Panc1 (cell line): ENCODE results near the gene PLA2G5. TPM values are rescaled to one million over a fixed set of nuclear protein-coding genes. Genes with fewer than 3 reads are reported as not detected.

ENCODE experiments used
- ATAC-seq: fragments of 200-7000 bp; cut with Tn5 transposase; 2 replicates; pipeline ENCODE4 v1.9.1; 2020; ENCODE audit warnings: mild to moderate bottlenecking, moderate library complexity
- BruUV-seq: library from RNA; stranded (reverse); fragments of 400-500 nt; replicated peaks from 2 replicates; lab custom pipeline; 2021; lab: Mats Ljungman, UMichigan
- CTCF ChIA-PET: fragments of 300-600 bp; sonication (Branson Sonifier 250); formaldehyde crosslinking; loops from one replicate; lab custom pipeline; 2022; ENCODE audit warnings: antibody characterized with exemption; lab: Charles Lee
- POLR2A ChIA-PET: fragments of 300-600 bp; sonication (Branson Sonifier 250); formaldehyde crosslinking; loops from one replicate; lab custom pipeline; 2022; ENCODE audit warnings: antibody characterized with exemption; lab: Charles Lee
- DNase-seq: peaks from one replicate; pipeline ENCODE4 v3.0.0-alpha.2; 2010; ENCODE audit warnings: low read depth, low spot score
- H3K27ac ChIP-seq: 2 replicates; pipeline ENCODE4 v1.5.1; 2011; ENCODE audit warnings: mild to moderate bottlenecking, low read length, inconsistent platforms
- H3K27me3 ChIP-seq: fragments of 200-500 bp; sonication (Bioruptor generic); 2 replicates; pipeline ENCODE4 v1.6.0; 2014; ENCODE audit warnings: low read length, inconsistent platforms; ENCODE audit not compliant: control insufficient read depth, insufficient read depth
- H3K36me3 ChIP-seq: fragments of 200-500 bp; sonication (Bioruptor generic); 2 replicates; pipeline ENCODE4 v1.5.1; 2014; ENCODE audit warnings: inconsistent platforms, mild to moderate bottlenecking, low read length, moderate library complexity; ENCODE audit not compliant: control insufficient read depth, insufficient read depth
- H3K4me1 ChIP-seq: 2 replicates; pipeline ENCODE4 v1.5.1; 2011; ENCODE audit warnings: inconsistent platforms, mild to moderate bottlenecking, low read length, moderate library complexity; ENCODE audit not compliant: control insufficient read depth, insufficient read depth
- H3K4me3 ChIP-seq, 2 experiments: 2 replicates each; pipeline ENCODE4 v1.5.1; 2011 to 2012; ENCODE audit warnings: low read depth in 2 of 2, low read length in 2 of 2, mild to moderate bottlenecking in 2 of 2, inconsistent platforms in 1 of 2, moderate library complexity in 1 of 2
- H3K9me3 ChIP-seq: fragments of 200-500 bp; sonication (Bioruptor generic); 2 replicates; pipeline ENCODE4 v1.5.1; 2014; ENCODE audit warnings: low read depth, mild to moderate bottlenecking, inconsistent platforms, low read length, moderate library complexity; ENCODE audit not compliant: control insufficient read depth, insufficient read depth
- CTCF ChIP-seq: fragments of 450-650 bp; IDR thresholded peaks from 2 replicates; pipeline ENCODE4 v1.5.1; 2017; ENCODE audit warnings: mild to moderate bottlenecking
- POLR2AphosphoS5 ChIP-seq: IDR thresholded peaks from 2 replicates; pipeline ENCODE4 v1.6.1; 2012; ENCODE audit warnings: mild to moderate bottlenecking, low read depth, low read length, moderate library complexity
- REST ChIP-seq, 2 experiments: IDR thresholded peaks; 2 replicates each; pipeline ENCODE4 v1.6.1; 2011 to 2012; ENCODE audit warnings: low read depth in 2 of 2, control low read depth in 1 of 2, low read length in 1 of 2, mild to moderate bottlenecking in 1 of 2, moderate library complexity in 1 of 2; ENCODE audit not compliant: insufficient read depth in 1 of 2
- SIN3A ChIP-seq: IDR thresholded peaks from 2 replicates; pipeline ENCODE4 v1.6.1; 2012; ENCODE audit warnings: low read depth, mild to moderate bottlenecking, low read length, moderate library complexity, borderline replicate concordance; ENCODE audit not compliant: insufficient read depth
- TCF7L2 ChIP-seq: IDR thresholded peaks from 2 replicates; pipeline ENCODE4 v1.6.1; 2011; ENCODE audit warnings: mild to moderate bottlenecking, low read depth, low read length, inconsistent platforms
- in situ Hi-C: cut with HindIII; loops from 2 replicates; pipeline ENCODE4 v1.10.0; 2016; ENCODE audit warnings: low sequenced_read_pairs, low pct_unique_long_range_greater_than_20kb
- intact Hi-C: fragments of 100-400 bp; cut with micrococcal nuclease; formaldehyde crosslinking; loops from one replicate; pipeline ENCODE4 v1.10.0; 2022; ENCODE audit not compliant: unreplicated experiment
- total RNA-seq: library from RNA; stranded (reverse); gene quantifications from one replicate; pipeline ENCODE4 v1.2.1, GENCODE V29; 2021; ENCODE audit not compliant: unreplicated experiment

PLA2G5 gene
- total RNA-seq, 1 experiment from 2014 or later = not detected

- ChIA-PET CTCF (interaction anchor here (0.6 kb wide), 1 partner anchor 103 kb away, joined by 7 read pairs; no protein-coding TSS in a partner anchor), POLR2A (no interaction called here)
- DNase-seq (no peak), ATAC-seq (no peak)
- no peaks in the 10 kb centered on the region for H3K9me3 ChIP-seq
- intact Hi-C loops = no loop called here
- BruUV-seq = no TSS peak
- H3K4me1 ChIP-seq = no peaks in the 10 kb centered on the region
- TF ChIP-seq REST (IDR thresholded peaks at IDR 0.05; ENCODE audit: insufficient read depth in 1 of 2, low read depth in 2 of 2, low read length in 1 of 2) (no peak), SIN3A (no peak), POLR2AphosphoS5 (no peak), CTCF (no peak), TCF7L2 (no peak)
- no peak overlapping the region for H3K4me3 ChIP-seq
- H3K27me3 ChIP-seq = 0 out of 2 replicates have a peak, but pooled peaks cover 2% of the 10 kb centered on the region
- H3K27ac ChIP-seq = no peak overlapping the region
- in situ Hi-C loops = no loop called here
- H3K36me3 ChIP-seq = no peaks in the 10 kb centered on the region
These were observed 1.3 kb upstream of the PLA2G5 start for GRCh38 chr1:20068722-20069121.

GRCh38 chr1:20070357-20070756, 363 bp downstream of the PLA2G5 start:
- TF ChIP-seq REST (IDR thresholded peaks at IDR 0.05; ENCODE audit: insufficient read depth in 1 of 2, low read depth in 2 of 2, low read length in 1 of 2) (no peak), SIN3A (no peak), TCF7L2 (no peak), CTCF (no peak), POLR2AphosphoS5 (no peak)
- no peak overlapping the region for H3K4me3 ChIP-seq
- no peaks in the 10 kb centered on the region for H3K36me3 ChIP-seq
- intact Hi-C loops = no loop called here
- no peaks in the 10 kb centered on the region for H3K4me1 ChIP-seq
- BruUV-seq = no TSS peak
- H3K27me3 ChIP-seq = 0 out of 2 replicates have a peak, but pooled peaks cover 2% of the 10 kb centered on the region
- CTCF ChIA-PET = no interaction called here
- ATAC-seq = no peak
- H3K27ac ChIP-seq = no peak overlapping the region
- in situ Hi-C loops = no loop called here
- no peak for DNase-seq
- no peaks in the 10 kb centered on the region for H3K9me3 ChIP-seq
- POLR2A ChIA-PET = no interaction called here
